Activated naive CD8-positive, alpha-beta T cell treated with anti-CD3 and anti-CD28 coated beads, Interleukin-2, amount 50 U/mL, for 24 hours (primary cell): ENCODE measurements around the gene ZFP36.

ENCODE experiments used
- ATAC-seq: fragments of 150-1000 bp; cut with Tn5 transposase; one replicate; pipeline ENCODE4 v1.10.0; 2021
- DNase-seq: peaks from one replicate; pipeline ENCODE4 v3.0.0; 2021
- H3K27ac Mint-ChIP-seq: one replicate; pipeline ENCODE4 v1.8.0; 2021; ENCODE audit warnings: mild to moderate bottlenecking, mixed read lengths
- H3K27me3 Mint-ChIP-seq: one replicate; pipeline ENCODE4 v1.8.0; 2021; ENCODE audit warnings: mixed read lengths
- H3K36me3 Mint-ChIP-seq: one replicate; pipeline ENCODE4 v1.8.0; 2021; ENCODE audit warnings: low read depth, mixed read lengths
- H3K4me1 Mint-ChIP-seq: one replicate; pipeline ENCODE4 v1.8.0; 2021; ENCODE audit warnings: mixed read lengths
- H3K4me3 Mint-ChIP-seq: one replicate; pipeline ENCODE4 v1.8.0; 2021; ENCODE audit warnings: mild to moderate bottlenecking, moderate library complexity, mixed read lengths
- H3K9me3 Mint-ChIP-seq: one replicate; pipeline ENCODE4 v1.8.0; 2021; ENCODE audit warnings: mixed read lengths

Gene ZFP36

GRCh38 chr19:39430675-39431593 is 24.3 kb downstream of the ZFP36 start:
- Mint-ChIP-seq H3K36me3 (peaks cover 41% of the 10 kb centered on the region), H3K27me3 (peaks cover 3% of the 10 kb centered on the region), H3K4me3 (peak overlapping the region; percentile 28), H3K9me3 (no peaks in the 10 kb centered on the region), H3K4me1 (peaks cover 46% of the 10 kb centered on the region), H3K27ac (peak overlapping the region; percentile 91)
- ATAC-seq (peak; percentile 77), DNase-seq (peak; percentile 53)

- peaks cover 41% of the 10 kb centered on the region for H3K36me3 Mint-ChIP-seq
- peak overlapping the region; percentile 100 for H3K4me3 Mint-ChIP-seq
Measured at GRCh38 chr19:39432677-39433025, 26.0 kb downstream of the ZFP36 start.

GRCh38 chr19:39433480-39434079 is 26.9 kb downstream of the ZFP36 start:
- H3K27ac Mint-ChIP-seq: peak overlapping the region; percentile 99
- peaks cover 5% of the 10 kb centered on the region for H3K27me3 Mint-ChIP-seq
- H3K4me1 Mint-ChIP-seq: peaks cover 57% of the 10 kb centered on the region
- ATAC-seq (no peak), DNase-seq (no peak)
- H3K36me3 Mint-ChIP-seq: peaks cover 41% of the 10 kb centered on the region
- H3K9me3 Mint-ChIP-seq: no peaks in the 10 kb centered on the region
- peak overlapping the region; percentile 100 for H3K4me3 Mint-ChIP-seq

More at GRCh38 chr19:39432677-39433025, 26.0 kb downstream of the ZFP36 start:
- ATAC-seq (no peak), DNase-seq (no peak)
- H3K27ac Mint-ChIP-seq: peak overlapping the region; percentile 70
- H3K4me1 Mint-ChIP-seq: peaks cover 57% of the 10 kb centered on the region
- H3K27me3 Mint-ChIP-seq: peaks cover 5% of the 10 kb centered on the region
- no peaks in the 10 kb centered on the region for H3K9me3 Mint-ChIP-seq

- no peaks in the 10 kb centered on the region for H3K9me3 Mint-ChIP-seq
- peaks cover 41% of the 10 kb centered on the region for H3K36me3 Mint-ChIP-seq
- peaks cover 57% of the 10 kb centered on the region for H3K4me1 Mint-ChIP-seq
- H3K27me3 Mint-ChIP-seq: peaks cover 5% of the 10 kb centered on the region
- DNase-seq (no peak), ATAC-seq (no peak)
- H3K4me3 Mint-ChIP-seq: peak overlapping the region; percentile 100
- peak overlapping the region; percentile 99 for H3K27ac Mint-ChIP-seq
Measured at GRCh38 chr19:39434123-39435076, 27.8 kb downstream of the ZFP36 start.

- peak within 1 kb of the TSS; percentile 100 for H3K4me3 Mint-ChIP-seq
- DNase-seq (peak; percentile 100), ATAC-seq (peak; percentile 85)
- no peaks in the 10 kb centered on the region for H3K9me3 Mint-ChIP-seq
- peaks cover 5% of the 10 kb centered on the region for H3K27me3 Mint-ChIP-seq
- H3K27ac Mint-ChIP-seq: peak within 1 kb of the TSS; percentile 99
- peaks cover 60% of the 10 kb centered on the region for H3K4me1 Mint-ChIP-seq
- H3K36me3 Mint-ChIP-seq: peaks cover 41% of the 10 kb centered on the region
Measured at GRCh38 chr19:39435499-39436349, 29.1 kb downstream of the ZFP36 start, which contains the start of gene RPS16. TSS of gene RPS16 (minus strand) at chr19:39435949. CDS start at chr19:39435895, 54 bp downstream.

- Mint-ChIP-seq H3K4me1 (peaks cover 56% of the 10 kb centered on the region), H3K36me3 (peaks cover 35% of the 10 kb centered on the region)
- no peak for ATAC-seq
Measured at GRCh38 chr19:39436350-39436716, 29.7 kb downstream of the ZFP36 start.

GRCh38 chr19:39438270-39438934 is 31.8 kb downstream of the ZFP36 start:
- Mint-ChIP-seq H3K4me3 (no peak overlapping the region), H3K27ac (no peak overlapping the region), H3K27me3 (peaks cover 5% of the 10 kb centered on the region), H3K9me3 (no peaks in the 10 kb centered on the region), H3K4me1 (peaks cover 43% of the 10 kb centered on the region), H3K36me3 (peaks cover 23% of the 10 kb centered on the region)
- DNase-seq (no peak), ATAC-seq (no peak)

More at GRCh38 chr19:39436350-39436716, 29.7 kb downstream of the ZFP36 start:
- DNase-seq: no peak
- Mint-ChIP-seq H3K4me3 (peak overlapping the region; percentile 100), H3K27ac (peak overlapping the region; percentile 99), H3K9me3 (no peaks in the 10 kb centered on the region), H3K27me3 (peaks cover 5% of the 10 kb centered on the region)

GRCh38 chr19:39444598-39445195 is 38.0 kb downstream of the ZFP36 start:
- no peaks in the 10 kb centered on the region for H3K9me3 Mint-ChIP-seq
- H3K36me3 Mint-ChIP-seq: peaks cover 42% of the 10 kb centered on the region
- no peaks in the 10 kb centered on the region for H3K27me3 Mint-ChIP-seq
- peaks cover 56% of the 10 kb centered on the region for H3K4me1 Mint-ChIP-seq
- peak overlapping the region; percentile 99 for H3K4me3 Mint-ChIP-seq
- peak overlapping the region; percentile 99 for H3K27ac Mint-ChIP-seq
- DNase-seq: no peak
- no peak for ATAC-seq

- Mint-ChIP-seq H3K4me3 (peak within 1 kb of the TSS; percentile 99), H3K27ac (peak within 1 kb of the TSS; percentile 99), H3K4me1 (peaks cover 57% of the 10 kb centered on the region), H3K27me3 (no peaks in the 10 kb centered on the region), H3K9me3 (no peaks in the 10 kb centered on the region), H3K36me3 (peaks cover 45% of the 10 kb centered on the region)
- peak; percentile 93 for ATAC-seq
- peak; percentile 96 for DNase-seq
Measured at GRCh38 chr19:39445196-39446111, 38.8 kb downstream of the ZFP36 start, which contains the start of gene SUPT5H. TSS of gene SUPT5H (plus strand) at chr19:39445582. CDS start at chr19:39445891, 309 bp downstream.

GRCh38 chr19:39446365-39447084 is 39.9 kb downstream of the ZFP36 start:
- peak overlapping the region; percentile 99 for H3K4me3 Mint-ChIP-seq
- peaks cover 49% of the 10 kb centered on the region for H3K36me3 Mint-ChIP-seq
- no peak for DNase-seq
- no peak for ATAC-seq
- peak overlapping the region; percentile 99 for H3K27ac Mint-ChIP-seq
- H3K4me1 Mint-ChIP-seq: peaks cover 62% of the 10 kb centered on the region
- no peaks in the 10 kb centered on the region for H3K9me3 Mint-ChIP-seq
- no peaks in the 10 kb centered on the region for H3K27me3 Mint-ChIP-seq

GRCh38 chr19:39448271-39448670 is 41.6 kb downstream of the ZFP36 start:
- H3K27me3 Mint-ChIP-seq: no peaks in the 10 kb centered on the region
- peak overlapping the region; percentile 99 for H3K4me3 Mint-ChIP-seq
- DNase-seq: peak; percentile 48
- ATAC-seq: no peak
- peak overlapping the region; percentile 99 for H3K27ac Mint-ChIP-seq
- peaks cover 73% of the 10 kb centered on the region for H3K4me1 Mint-ChIP-seq
- no peaks in the 10 kb centered on the region for H3K9me3 Mint-ChIP-seq
- H3K36me3 Mint-ChIP-seq: peaks cover 63% of the 10 kb centered on the region
